Retinal pigment epithelial cell (primary cell): ENCODE measurements around the gene TARDBP.
"Not testable (repeated sequence)": the region's sequence is repeated elsewhere in the genome, so short reads cannot be mapped to it uniquely, and the experiment has no call there.

ENCODE experiments used
- DNase-seq: peaks from one replicate; pipeline ENCODE4 v3.0.0-alpha.2; 2010; ENCODE audit warnings: low read depth
- H3K4me3 ChIP-seq: 2 replicates; pipeline ENCODE4 v1.5.1; 2011; ENCODE audit warnings: mild to moderate bottlenecking, low read length, control low read depth, moderate library complexity
- TF ChIP-seq, protein P1 (sequence below): conservative IDR thresholded peaks from 2 replicates; pipeline ENCODE4 v1.5.1; 2011; ENCODE audit warnings: low read depth, low read length, control low read depth, inconsistent platforms

Gene TARDBP

DNA sequence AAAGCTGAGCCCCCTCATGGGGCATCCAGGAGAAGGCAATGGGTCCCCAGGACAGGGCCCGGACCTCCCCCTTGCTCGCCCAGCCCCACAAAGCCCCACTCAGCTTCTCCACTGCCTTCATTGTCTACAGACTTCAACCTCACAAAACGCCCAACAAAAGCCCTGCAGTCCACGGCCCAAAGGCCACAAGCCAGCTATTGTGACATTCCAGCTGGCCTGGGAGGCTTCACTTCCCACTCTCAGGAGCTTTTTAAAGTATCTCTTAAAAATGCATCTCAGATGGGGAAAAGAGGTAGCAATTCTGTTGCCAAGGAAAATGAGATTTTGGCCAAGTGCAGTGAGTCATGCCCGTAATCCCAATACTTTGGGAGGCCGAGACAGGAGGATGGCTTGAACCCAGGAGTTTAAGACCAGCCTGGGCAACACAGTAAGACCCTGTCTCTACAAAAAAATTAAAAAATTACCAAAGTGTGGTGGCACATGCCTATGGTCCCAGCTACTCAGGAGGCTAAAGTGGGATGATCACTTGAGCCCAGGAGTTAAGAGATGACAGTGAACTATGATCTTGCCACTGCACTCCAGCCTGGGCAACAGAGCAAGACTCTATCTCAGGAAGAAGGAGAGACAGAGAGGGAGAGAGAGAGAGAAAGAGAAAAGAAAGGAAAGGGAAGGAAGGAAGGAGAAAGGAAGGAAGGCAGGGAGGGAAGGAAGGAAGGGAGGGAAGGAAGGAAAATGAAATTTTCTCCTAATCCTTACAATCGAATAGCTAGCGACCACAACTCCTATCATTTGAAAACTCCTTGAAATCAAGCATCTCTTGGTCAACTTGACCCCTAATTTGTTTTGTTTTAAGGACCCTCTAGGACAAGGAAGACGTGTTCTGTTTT lies 31.4 kb upstream of the TARDBP start:
- no peak overlapping the region for H3K4me3 ChIP-seq
- DNase-seq, result no peak
- TF ChIP-seq, protein P1, sequence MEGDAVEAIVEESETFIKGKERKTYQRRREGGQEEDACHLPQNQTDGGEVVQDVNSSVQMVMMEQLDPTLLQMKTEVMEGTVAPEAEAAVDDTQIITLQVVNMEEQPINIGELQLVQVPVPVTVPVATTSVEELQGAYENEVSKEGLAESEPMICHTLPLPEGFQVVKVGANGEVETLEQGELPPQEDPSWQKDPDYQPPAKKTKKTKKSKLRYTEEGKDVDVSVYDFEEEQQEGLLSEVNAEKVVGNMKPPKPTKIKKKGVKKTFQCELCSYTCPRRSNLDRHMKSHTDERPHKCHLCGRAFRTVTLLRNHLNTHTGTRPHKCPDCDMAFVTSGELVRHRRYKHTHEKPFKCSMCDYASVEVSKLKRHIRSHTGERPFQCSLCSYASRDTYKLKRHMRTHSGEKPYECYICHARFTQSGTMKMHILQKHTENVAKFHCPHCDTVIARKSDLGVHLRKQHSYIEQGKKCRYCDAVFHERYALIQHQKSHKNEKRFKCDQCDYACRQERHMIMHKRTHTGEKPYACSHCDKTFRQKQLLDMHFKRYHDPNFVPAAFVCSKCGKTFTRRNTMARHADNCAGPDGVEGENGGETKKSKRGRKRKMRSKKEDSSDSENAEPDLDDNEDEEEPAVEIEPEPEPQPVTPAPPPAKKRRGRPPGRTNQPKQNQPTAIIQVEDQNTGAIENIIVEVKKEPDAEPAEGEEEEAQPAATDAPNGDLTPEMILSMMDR, result no peak

DNA sequence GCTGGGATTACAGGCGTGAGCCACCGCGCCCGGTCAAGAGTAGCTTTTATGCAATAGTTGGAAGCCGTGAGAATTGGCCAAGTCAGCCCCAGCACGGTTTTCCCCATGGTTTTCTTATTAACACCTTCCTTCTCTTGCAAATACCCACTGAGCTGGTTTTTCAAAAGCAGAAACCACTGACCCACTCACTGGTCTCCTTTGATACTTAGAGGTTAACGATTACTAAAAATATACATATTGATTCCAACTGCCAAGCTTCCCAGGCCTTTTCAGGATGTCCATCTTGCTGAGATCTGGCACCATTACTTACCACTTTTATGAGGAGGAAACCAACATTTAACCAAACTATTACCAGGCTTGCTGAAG lies 25.9 kb upstream of the TARDBP start:
- no peak overlapping the region for H3K4me3 ChIP-seq
- TF ChIP-seq, protein P1, result no peak
- DNase-seq, result no peak

DNA sequence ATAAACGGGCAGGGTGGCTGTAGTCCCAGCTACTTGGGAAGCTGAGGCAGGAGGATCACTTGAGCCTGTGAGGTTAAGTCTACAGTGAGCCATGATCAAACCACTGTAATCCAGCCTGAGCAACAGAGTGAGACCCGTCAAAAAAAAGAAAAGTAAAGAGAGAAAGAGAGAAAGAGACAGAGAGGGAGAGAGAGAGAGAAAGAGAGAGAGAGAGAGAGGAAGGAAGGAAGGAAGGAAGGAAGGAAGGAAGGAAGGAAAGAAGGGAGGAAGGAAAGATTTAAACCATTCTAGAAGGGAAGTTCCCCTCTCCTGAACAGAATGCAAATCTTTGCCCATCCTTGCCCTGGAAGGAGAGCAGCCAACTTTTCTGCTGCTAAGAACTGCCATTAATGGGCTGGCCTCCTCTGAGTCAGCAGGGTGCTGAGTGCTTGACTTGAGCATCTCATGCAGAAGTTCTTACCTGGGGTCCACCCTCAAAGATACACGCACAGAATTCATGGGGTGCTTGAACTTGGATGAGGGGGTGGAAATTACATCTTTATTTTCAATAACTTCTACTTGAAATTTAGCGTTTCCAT lies 24.5 kb upstream of the TARDBP start:
- TF ChIP-seq, protein P1, result no peak
- no peak overlapping the region for H3K4me3 ChIP-seq
- DNase-seq, result no peak

DNA sequence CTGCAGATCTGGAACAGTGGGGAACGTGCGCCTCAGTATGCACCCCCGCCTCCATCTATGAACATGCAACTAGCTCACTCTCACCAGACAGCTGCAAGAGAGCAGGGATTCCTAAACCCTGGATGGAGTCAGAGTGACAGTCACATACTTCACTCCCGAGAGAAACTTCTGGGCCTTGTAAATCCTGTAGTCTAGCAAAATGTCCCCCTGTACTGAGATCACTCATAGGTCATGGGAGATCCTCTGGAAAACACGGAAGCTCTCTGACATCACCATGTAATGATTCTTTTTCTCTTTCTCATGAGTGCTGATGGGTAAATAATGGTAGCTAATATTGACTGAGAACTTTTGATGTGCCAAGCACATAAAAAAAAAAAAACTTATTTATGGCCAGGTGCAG lies 23.4 kb upstream of the TARDBP start:
- no peak for DNase-seq
- H3K4me3 ChIP-seq, result no peak overlapping the region
- TF ChIP-seq, protein P1, result no peak

DNA sequence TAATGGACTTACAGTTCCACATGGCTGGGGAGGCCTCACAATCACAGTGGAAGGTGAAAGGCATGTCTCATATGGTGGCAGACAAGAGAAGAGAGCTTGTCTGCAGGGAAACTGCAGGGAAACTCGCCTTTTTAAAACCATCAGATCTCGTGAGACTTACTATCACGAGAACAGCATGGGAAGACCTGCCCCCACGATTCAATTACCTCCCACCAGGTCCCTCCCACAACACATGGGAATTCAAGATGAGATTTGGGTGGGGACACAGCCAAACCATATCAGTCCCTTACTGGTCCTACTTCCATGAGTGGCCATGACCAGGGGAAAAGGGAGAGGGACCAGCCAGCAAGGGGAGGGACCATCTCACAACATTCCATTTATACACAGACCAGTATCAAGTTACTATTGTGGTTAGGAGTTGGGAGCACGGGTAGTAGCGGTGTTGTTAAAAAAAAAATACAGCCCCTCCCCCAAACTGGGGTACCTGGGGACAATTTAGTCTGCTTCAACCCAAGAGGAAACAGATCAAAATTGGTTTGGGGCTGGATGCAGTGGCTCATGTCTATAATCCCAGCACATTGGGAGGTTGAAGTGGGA lies 22.4 kb upstream of the TARDBP start:
- not testable (repeated sequence) for H3K4me3 ChIP-seq, DNase-seq

DNA sequence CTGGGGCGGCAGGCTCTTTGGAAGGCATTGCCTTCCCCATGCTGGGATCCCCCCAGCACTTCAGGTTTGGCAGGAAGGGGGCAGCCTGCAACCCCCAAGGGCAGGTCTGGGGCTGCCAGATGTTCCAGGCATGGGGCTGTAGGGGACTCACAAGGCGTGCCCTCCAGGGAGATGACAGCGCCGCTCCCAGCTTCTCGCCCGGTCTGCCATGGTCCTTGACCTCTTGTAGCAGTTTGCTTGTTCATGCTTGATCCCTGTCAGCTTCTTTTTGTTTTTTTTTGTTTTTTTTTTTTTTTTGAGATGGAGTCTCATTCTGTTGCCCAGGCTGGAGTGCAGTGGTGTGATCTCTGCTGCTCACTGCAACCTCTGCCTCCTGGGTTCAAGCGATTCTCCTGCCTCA lies 21.6 kb upstream of the TARDBP start:
- DNase-seq, result no peak
- TF ChIP-seq, protein P1, result no peak

DNA sequence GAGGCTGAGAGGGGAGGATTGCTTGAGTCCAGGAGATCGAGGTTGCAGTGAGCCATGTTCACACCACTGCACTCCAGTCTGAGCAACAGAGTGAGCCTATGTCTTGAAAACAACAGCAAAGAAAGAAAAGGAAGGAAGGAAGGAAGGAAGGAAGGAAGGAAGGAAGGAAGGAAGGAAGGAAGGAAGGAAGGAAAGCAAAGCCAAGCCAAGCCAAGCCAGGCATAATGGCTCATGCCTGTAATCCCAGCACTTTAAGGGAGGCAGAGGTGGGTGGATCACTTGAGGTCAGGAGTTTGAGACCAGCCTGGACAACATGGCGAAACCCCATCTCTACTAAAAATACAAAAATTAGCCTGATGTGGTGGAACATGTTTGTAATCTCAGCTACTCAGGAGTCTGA lies 20.4 kb upstream of the TARDBP start:
- not testable (repeated sequence) for DNase-seq, H3K4me3 ChIP-seq

More for the DNA sequence above, 21.6 kb upstream of the TARDBP start:
- H3K4me3 ChIP-seq, result no peak overlapping the region

DNA sequence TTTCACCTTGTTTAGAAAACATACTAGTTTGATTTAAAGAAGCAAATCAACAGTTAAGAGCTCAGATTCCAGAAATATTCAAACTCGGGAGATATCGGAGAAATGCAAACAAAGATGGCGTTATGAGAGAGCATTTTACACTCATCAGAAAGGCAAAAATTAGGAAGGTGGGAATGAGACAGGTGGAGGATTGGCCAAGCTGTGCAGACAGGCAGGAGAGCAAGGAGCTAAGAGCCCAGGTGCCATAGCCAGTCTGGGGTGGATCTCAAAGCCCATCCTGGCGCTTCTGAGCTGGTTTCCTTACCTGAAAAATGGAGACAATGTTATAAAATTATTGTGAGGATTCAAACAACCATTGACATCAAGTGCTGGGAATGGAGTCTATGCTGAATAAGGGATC lies 19.6 kb upstream of the TARDBP start:
- no peak overlapping the region for H3K4me3 ChIP-seq
- DNase-seq, result no peak
- TF ChIP-seq, protein P1, result no peak
